Activated T-helper 9 cell treated with anti-CD3 and anti-CD28 coated beads, Interleukin-2, amount 50 U/mL, for 16 hours (primary cell): ENCODE data around the gene NOLC1.
"Not testable (repeated sequence)": the region's sequence is repeated elsewhere in the genome, so short reads cannot be mapped to it uniquely, and the experiment has no call there.

ENCODE experiments used
- DNase-seq: peaks from one replicate; pipeline ENCODE4 v3.0.0-alpha.2; 2020; ENCODE audit warnings: low read depth

Gene NOLC1

GRCh38 chr10:102153093-102153620 lies 968 bp downstream of the NOLC1 start:
- no peak for DNase-seq

GRCh38 chr10:102154466-102155116 lies 2.4 kb downstream of the NOLC1 start:
- no peak for DNase-seq

- DNase-seq, result no peak
These were observed 5.0 kb downstream of the NOLC1 start for GRCh38 chr10:102157224-102157623.

GRCh38 chr10:102159051-102159597 lies 6.9 kb downstream of the NOLC1 start:
- DNase-seq, result no peak

GRCh38 chr10:102159831-102160230 lies 7.6 kb downstream of the NOLC1 start:
- no peak for DNase-seq

GRCh38 chr10:102163342-102163989 lies 11.3 kb downstream of the NOLC1 start:
- DNase-seq, result no peak

GRCh38 chr10:102167861-102168260 lies 15.7 kb downstream of the NOLC1 start:
- no peak for DNase-seq

GRCh38 chr10:102170602-102171001 lies 18.4 kb downstream of the NOLC1 start:
- DNase-seq, result no peak

GRCh38 chr10:102172288-102172687 lies 20.1 kb downstream of the NOLC1 start:
- DNase-seq, result no peak

- no peak for DNase-seq
These were observed 23.2 kb downstream of the NOLC1 start for GRCh38 chr10:102175415-102175814.

GRCh38 chr10:102184606-102185005 lies 32.4 kb downstream of the NOLC1 start:
- DNase-seq, result no peak

GRCh38 chr10:102185272-102185671 lies 33.1 kb downstream of the NOLC1 start:
- no peak for DNase-seq

GRCh38 chr10:102185811-102186527 lies 33.8 kb downstream of the NOLC1 start:
- no peak for DNase-seq

- no peak for DNase-seq
These were observed 36.2 kb downstream of the NOLC1 start for GRCh38 chr10:102188298-102188940.

- not testable (repeated sequence) for DNase-seq
These were observed 37.0 kb downstream of the NOLC1 start for GRCh38 chr10:102188941-102189898.

GRCh38 chr10:102191956-102192355 lies 39.8 kb downstream of the NOLC1 start:
- no peak for DNase-seq

GRCh38 chr10:102195296-102195870 lies 43.2 kb downstream of the NOLC1 start:
- no peak for DNase-seq

GRCh38 chr10:102196893-102197292 lies 44.7 kb downstream of the NOLC1 start:
- DNase-seq, result no peak

- no peak for DNase-seq
These were observed 45.8 kb downstream of the NOLC1 start for GRCh38 chr10:102198027-102198426.

- DNase-seq, result no peak
These were observed 48.8 kb downstream of the NOLC1 start for GRCh38 chr10:102200751-102201640.
